ENCODE results near the gene INPP1. TPM values are rescaled to one million over a fixed set of nuclear protein-coding genes. Genes with fewer than 3 reads are reported as not detected.

The INPP1 gene
- total and polyA plus RNA-seq, 2 of the 8 experiments (the other 6 are each of a cell fraction or from before 2014, with no cell fraction given): 0.88 to 3.0 TPM

GRCh38 chr2:190387422-190387821 lies 44.0 kb downstream of the INPP1 start:
- H2BK20ac ChIP-seq (ENCODE audit: low read length): no peak overlapping the region

More at GRCh38 chr2:190387422-190387821, 44.0 kb downstream of the INPP1 start:
- no peak overlapping the region for H2AK5ac ChIP-seq (ENCODE audit: low read depth, low read length)
- H3K4ac ChIP-seq (replicated peaks; ENCODE audit: insufficient read length, low read depth, low read length): no peak overlapping the region
- no peak overlapping the region for H3K4me3 ChIP-seq (ENCODE audit: extremely low read depth in 1 of 4, insufficient read depth in 2 of 4, low read depth in 3 of 4, low read length in 4 of 4)
- H2BK15ac ChIP-seq (ENCODE audit: low read length): no peak overlapping the region
- WGBS, 2 experiments (ENCODE audit: extremely low coverage in 1 of 2, insufficient coverage in 1 of 2, insufficient read length in 1 of 2, insufficient replicate concordance in 2 of 2, low coverage in 1 of 2, low lambda C conversion rate in 2 of 2, missing lambda C conversion rate in 1 of 2): 90% methylated on average over 3 of the region's 3 CpGs; no CpG with 5 or more reads in 1 of the 2 experiments
- H2BK120ac ChIP-seq (replicated peaks; ENCODE audit: low read depth, low read length): no peak overlapping the region
- H3K23me2 ChIP-seq (ENCODE audit: low read depth, low read length): no peaks in the 10 kb centered on the region
- H3K27ac ChIP-seq (ENCODE audit: low read depth, low read length): no peak overlapping the region
- no peaks in the 10 kb centered on the region for H3K9me3 ChIP-seq (ENCODE audit: insufficient read depth in 2 of 2, low read depth in 1 of 2, low read length in 1 of 2)
- H4K20me1 ChIP-seq (replicated peaks in 1 of 2; ENCODE audit: control insufficient read depth in 1 of 2, insufficient read depth in 2 of 2, low read length in 2 of 2): no peaks in the 10 kb centered on the region
- POLR2A ChIA-PET (ENCODE audit: partially characterized antibody): no interaction called here
- H3K79me1 ChIP-seq (ENCODE audit: low read depth, low read length): no peaks in the 10 kb centered on the region
- no peak overlapping the region for H2AFZ ChIP-seq (ENCODE audit: low read length)
- no peak overlapping the region for H3K9ac ChIP-seq (replicated peaks in 1 of 4; ENCODE audit: extremely low read depth in 1 of 4, low read depth in 3 of 4, low read length in 3 of 4)
- H3K23ac ChIP-seq (ENCODE audit: insufficient read length): no peak overlapping the region
- DNase-seq (ENCODE audit: low read depth in 1 of 2, low spot score in 2 of 2) (no peak), FAIRE-seq (no peak)
- no peak overlapping the region for H4K5ac ChIP-seq (ENCODE audit: insufficient read length, low read depth, low read length)
- no peaks in the 10 kb centered on the region for H3K4me1 ChIP-seq (replicated peaks in 1 of 4; ENCODE audit: control insufficient read depth in 3 of 4, insufficient read depth in 4 of 4, low read length in 3 of 4)
- H3K4me2 ChIP-seq (ENCODE audit: insufficient read depth in 1 of 2, low read depth in 2 of 2, low read length in 2 of 2): no peak overlapping the region
- H4K8ac ChIP-seq (ENCODE audit: extremely low read depth, insufficient read depth, low read length): no peak overlapping the region
- no peak for TF ChIP-seq TAF7 (optimal IDR thresholded peaks at IDR 0.05; ENCODE audit: borderline replicate concordance, low read depth, low read length)
- no peak for TF ChIP-seq NANOG (IDR thresholded peaks at IDR 0.05; ENCODE audit: insufficient read depth, low read depth, low read length, poor library complexity, severe bottlenecking)
- no peak for TF ChIP-seq CTBP2 (IDR thresholded peaks at IDR 0.05; ENCODE audit: borderline replicate concordance, insufficient read depth, insufficient read length, low read length)
- TF ChIP-seq TAF1 (IDR thresholded peaks at IDR 0.05; ENCODE audit: low read depth, low read length): no peak
- TF ChIP-seq PHF8 (conservative IDR thresholded peaks at IDR 0.05; ENCODE audit: low read depth, low read length): no peak
- no peak overlapping the region for H3K18ac ChIP-seq (ENCODE audit: extremely low read depth, low read length)
- no peak overlapping the region for H3K56ac ChIP-seq (replicated peaks; ENCODE audit: insufficient read length, low read depth, low read length)
- peaks cover 0 to 1% (median 0%) of the 10 kb centered on the region in 4 experiments; a peak in 1 of 7 replicates for H3K27me3 ChIP-seq (replicated peaks in 1 of 4; ENCODE audit: control insufficient read depth in 3 of 4, extremely low read depth in 1 of 4, insufficient read depth in 3 of 4, low read length in 3 of 4)
- H3K36me3 ChIP-seq (ENCODE audit: control insufficient read depth in 2 of 4, insufficient read depth in 4 of 4, low read length in 3 of 4): no peaks in the 10 kb centered on the region
- no peak overlapping the region for H4K91ac ChIP-seq (replicated peaks; ENCODE audit: insufficient read length, low read length)
- H2BK12ac ChIP-seq (ENCODE audit: low read depth, low read length): no peak overlapping the region
- H2BK5ac ChIP-seq (ENCODE audit: low read depth, low read length): no peak overlapping the region
- no peak overlapping the region for H3K14ac ChIP-seq (ENCODE audit: insufficient read length)
- H3K79me2 ChIP-seq (ENCODE audit: control insufficient read depth in 1 of 2, insufficient read depth in 2 of 2, low read length in 2 of 2): no peaks in the 10 kb centered on the region
- CTCF ChIA-PET (ENCODE audit: partially characterized antibody): interaction anchor here (0.9 to 2.4 kb wide), 3 partner anchors 21 to 207 kb away, joined by 3 to 7 read pairs (median 4); no protein-coding TSS in a partner anchor

All from H1 (cell line).